ENCODE measurements around the gene GTF3C5.

GTF3C5 gene

GRCh38 chr9:133045132-133045531 lies 14.3 kb downstream of the GTF3C5 start:
- TF ChIP-seq CTCF (IDR thresholded peaks at IDR 0.05; ENCODE audit: borderline replicate concordance, control extremely low read depth, extremely low read depth, insufficient read depth, missing control alignments) = no peak
- in situ Hi-C loops (cut with MboI; ENCODE audit: low sequenced_read_pairs, unreplicated experiment) = no loop called here
- DNase-seq (ENCODE audit: low spot score) = no peak

- TF ChIP-seq CTCF (IDR thresholded peaks at IDR 0.05; ENCODE audit: borderline replicate concordance, control extremely low read depth, extremely low read depth, insufficient read depth, missing control alignments) = no peak
- in situ Hi-C loops (cut with MboI; ENCODE audit: low sequenced_read_pairs, unreplicated experiment) = no loop called here
- DNase-seq (ENCODE audit: low spot score) = no peak
Measured at GRCh38 chr9:133046196-133046899, 15.6 kb downstream of the GTF3C5 start.

- no peak for TF ChIP-seq CTCF (IDR thresholded peaks at IDR 0.05; ENCODE audit: borderline replicate concordance, control extremely low read depth, extremely low read depth, insufficient read depth, missing control alignments)
- no peak for DNase-seq (ENCODE audit: low spot score)
- in situ Hi-C loops (cut with MboI; ENCODE audit: low sequenced_read_pairs, unreplicated experiment) = no loop called here
Measured at GRCh38 chr9:133046900-133047295, 16.1 kb downstream of the GTF3C5 start.

- peak; percentile 66 for DNase-seq (ENCODE audit: low spot score)
- in situ Hi-C loops (cut with MboI; ENCODE audit: low sequenced_read_pairs, unreplicated experiment) = no loop called here
- TF ChIP-seq CTCF (IDR thresholded peaks at IDR 0.05; ENCODE audit: borderline replicate concordance, control extremely low read depth, extremely low read depth, insufficient read depth, missing control alignments) = peak; percentile 38
Measured at GRCh38 chr9:133048595-133048994, 17.8 kb downstream of the GTF3C5 start.

GRCh38 chr9:133049043-133049442 lies 18.2 kb downstream of the GTF3C5 start:
- no peak for TF ChIP-seq CTCF (IDR thresholded peaks at IDR 0.05; ENCODE audit: borderline replicate concordance, control extremely low read depth, extremely low read depth, insufficient read depth, missing control alignments)
- in situ Hi-C loops (cut with MboI; ENCODE audit: low sequenced_read_pairs, unreplicated experiment) = no loop called here
- DNase-seq (ENCODE audit: low spot score) = peak; percentile 32

GRCh38 chr9:133050142-133050541 lies 19.3 kb downstream of the GTF3C5 start:
- TF ChIP-seq CTCF (IDR thresholded peaks at IDR 0.05; ENCODE audit: borderline replicate concordance, control extremely low read depth, extremely low read depth, insufficient read depth, missing control alignments) = no peak
- in situ Hi-C loops (cut with MboI; ENCODE audit: low sequenced_read_pairs, unreplicated experiment) = no loop called here
- no peak for DNase-seq (ENCODE audit: low spot score)
